H1 (cell line): ENCODE data around the gene PDIA6. TPM values are rescaled to one million over a fixed set of nuclear protein-coding genes. Genes with fewer than 3 reads are reported as not detected.

Experiments
- CTCF ChIA-PET: fragments of 300-600 bp; sonication (Branson Sonifier 250); formaldehyde crosslinking; loops from one replicate; lab custom pipeline; 2021; ENCODE audit not compliant: partially characterized antibody; lab: Charles Lee
- POLR2A ChIA-PET: fragments of 300-600 bp; sonication (Branson Sonifier 250); formaldehyde crosslinking; loops from one replicate; lab custom pipeline; 2021; ENCODE audit warnings: inconsistent platforms; ENCODE audit not compliant: partially characterized antibody; lab: Charles Lee
- DNase-seq, 2 experiments: peaks; one replicate each; pipeline versions ENCODE4 v3.0.0 to v3.0.0-alpha.2; 2010 to 2022; ENCODE audit warnings: low spot score in 2 of 2, low read depth in 1 of 2, mixed read lengths in 1 of 2
- FAIRE-seq: peaks from 2 replicates; lab custom pipeline; 2011; peaks lifted over from hg19 to GRCh38; lab: Jason Lieb, UNC
- H2AFZ ChIP-seq: 2 replicates; pipeline ENCODE4 v1.8.1; 2012; ENCODE audit warnings: low read length, inconsistent platforms
- H2AK5ac ChIP-seq: 2 replicates; pipeline ENCODE4 v1.6.1; 2013; ENCODE audit warnings: low read depth, low read length
- H2BK120ac ChIP-seq: replicated peaks from 2 replicates; pipeline ENCODE3; 2013; ENCODE audit warnings: low read depth, low read length, inconsistent platforms
- H2BK12ac ChIP-seq: 2 replicates; pipeline ENCODE4 v1.6.1; 2013; ENCODE audit warnings: low read depth, low read length
- H2BK15ac ChIP-seq: 2 replicates; pipeline ENCODE4 v1.6.1; 2013; ENCODE audit warnings: low read length
- H2BK20ac ChIP-seq: 2 replicates; pipeline ENCODE4 v1.6.1; 2013; ENCODE audit warnings: low read length
- H2BK5ac ChIP-seq: 2 replicates; pipeline ENCODE4 v1.6.1; 2013; ENCODE audit warnings: low read depth, low read length
- H3K14ac ChIP-seq: 2 replicates; pipeline ENCODE4 v1.6.1; 2013; ENCODE audit warnings: inconsistent platforms; ENCODE audit not compliant: insufficient read length
- H3K18ac ChIP-seq: 2 replicates; pipeline ENCODE4 v1.6.1; 2013; ENCODE audit warnings: low read length; ENCODE audit errors: extremely low read depth
- H3K23ac ChIP-seq: 2 replicates; pipeline ENCODE4 v1.6.1; 2013; ENCODE audit warnings: inconsistent platforms; ENCODE audit not compliant: insufficient read length
- H3K23me2 ChIP-seq: 2 replicates; pipeline ENCODE4 v1.6.1; 2013; ENCODE audit warnings: low read depth, low read length
- H3K27ac ChIP-seq: 2 replicates; pipeline ENCODE4 v1.6.1; 2011; ENCODE audit warnings: low read depth, low read length, inconsistent platforms
- H3K27me3 ChIP-seq, 4 experiments: replicated peaks in 1 of 4; 1 replicate in 1 of 4; 2 replicates in 3 of 4; pipeline versions ENCODE4 v1.6.1 to v1.8.1; 2011 to 2013; ENCODE audit warnings: low read length in 3 of 4, mild to moderate bottlenecking in 3 of 4, inconsistent platforms in 2 of 4, mixed read lengths in 2 of 4, moderate library complexity in 1 of 4; ENCODE audit not compliant: control insufficient read depth in 3 of 4, insufficient read depth in 3 of 4; ENCODE audit errors: extremely low read depth in 1 of 4
- H3K36me3 ChIP-seq, 4 experiments: 2 replicates each; pipeline versions ENCODE4 v1.6.1 to v1.8.1; 2011 to 2013; ENCODE audit warnings: mild to moderate bottlenecking in 4 of 4, low read length in 3 of 4, moderate library complexity in 2 of 4, control low read depth in 1 of 4, inconsistent platforms in 1 of 4; ENCODE audit not compliant: insufficient read depth in 4 of 4, control insufficient read depth in 2 of 4
- H3K4ac ChIP-seq: replicated peaks from 2 replicates; pipeline ENCODE3; 2013; ENCODE audit warnings: low read length, low read depth, mixed read lengths, inconsistent platforms; ENCODE audit not compliant: insufficient read length
- H3K4me1 ChIP-seq, 4 experiments: replicated peaks in 1 of 4; 1 replicate in 1 of 4; 2 replicates in 3 of 4; pipeline versions ENCODE4 v1.6.1 to v1.8.1; 2011 to 2013; ENCODE audit warnings: low read length in 3 of 4, inconsistent platforms in 2 of 4, mixed read lengths in 1 of 4; ENCODE audit not compliant: insufficient read depth in 4 of 4, control insufficient read depth in 3 of 4
- H3K4me2 ChIP-seq, 2 experiments: 2 replicates each; pipeline versions ENCODE4 v1.6.1 to v1.8.1; 2011 to 2013; ENCODE audit warnings: low read depth in 2 of 2, low read length in 2 of 2, control low read depth in 1 of 2, inconsistent platforms in 1 of 2, mild to moderate bottlenecking in 1 of 2; ENCODE audit not compliant: insufficient read depth in 1 of 2
- H3K4me3 ChIP-seq, 4 experiments: fragments of 200-600, 300-600 bp in 1 of 4; sonication (generic), shearing (Covaris generic), sonication (Bioruptor Twin) in 1 of 4; 2 replicates each; pipeline versions ENCODE4 v1.5.1 to v1.8.1; 2011 to 2016; ENCODE audit warnings: low read length in 4 of 4, low read depth in 3 of 4, control low read depth in 2 of 4, inconsistent platforms in 2 of 4, mild to moderate bottlenecking in 2 of 4, mixed read lengths in 1 of 4, moderate library complexity in 1 of 4; ENCODE audit not compliant: insufficient read depth in 2 of 4; ENCODE audit errors: extremely low read depth in 1 of 4
- H3K56ac ChIP-seq: replicated peaks from 2 replicates; pipeline ENCODE3; 2013; ENCODE audit warnings: low read depth, mild to moderate bottlenecking, mixed read lengths, low read length, inconsistent platforms; ENCODE audit not compliant: insufficient read length
- H3K79me1 ChIP-seq: 2 replicates; pipeline ENCODE4 v1.6.1; 2013; ENCODE audit warnings: low read depth, low read length, control low read depth
- H3K79me2 ChIP-seq, 2 experiments: 2 replicates each; pipeline versions ENCODE4 v1.6.1 to v1.8.1; 2012 to 2013; ENCODE audit warnings: low read length in 2 of 2, mild to moderate bottlenecking in 2 of 2, inconsistent platforms in 1 of 2; ENCODE audit not compliant: insufficient read depth in 2 of 2, control insufficient read depth in 1 of 2
- H3K9ac ChIP-seq, 4 experiments: replicated peaks in 1 of 4; 1 replicate in 1 of 4; 2 replicates in 3 of 4; pipeline versions ENCODE4 v1.6.1 to v1.8.1; 2011 to 2013; ENCODE audit warnings: low read depth in 3 of 4, low read length in 3 of 4, control low read depth in 2 of 4, mild to moderate bottlenecking in 2 of 4, moderate library complexity in 2 of 4, inconsistent platforms in 1 of 4; ENCODE audit errors: extremely low read depth in 1 of 4
- H3K9me3 ChIP-seq, 2 experiments: 2 replicates each; pipeline versions ENCODE4 v1.6.1 to v1.8.1; 2012 to 2013; ENCODE audit warnings: mild to moderate bottlenecking in 2 of 2, moderate library complexity in 2 of 2, control low read depth in 1 of 2, inconsistent platforms in 1 of 2, low read depth in 1 of 2, low read length in 1 of 2, mixed read lengths in 1 of 2; ENCODE audit not compliant: insufficient read depth in 2 of 2
- H4K20me1 ChIP-seq, 2 experiments: replicated peaks in 1 of 2; 2 replicates each; pipeline versions ENCODE3 to v1.8.1; 2011 to 2013; ENCODE audit warnings: inconsistent platforms in 2 of 2, low read length in 2 of 2, mild to moderate bottlenecking in 1 of 2; ENCODE audit not compliant: insufficient read depth in 2 of 2, control insufficient read depth in 1 of 2
- H4K5ac ChIP-seq: 2 replicates; pipeline ENCODE4 v1.6.1; 2013; ENCODE audit warnings: low read length, low read depth, mixed read lengths, inconsistent platforms; ENCODE audit not compliant: insufficient read length
- H4K8ac ChIP-seq: 2 replicates; pipeline ENCODE4 v1.8.0; 2013; ENCODE audit warnings: mild to moderate bottlenecking, moderate library complexity, low read length, inconsistent platforms; ENCODE audit not compliant: insufficient read depth; ENCODE audit errors: extremely low read depth
- H4K91ac ChIP-seq: replicated peaks from 2 replicates; pipeline ENCODE3; 2013; ENCODE audit warnings: low read length, mixed read lengths, inconsistent platforms; ENCODE audit not compliant: insufficient read length
- CBX5 ChIP-seq: fragments of 300-800, 300-1000 bp; sonication (generic); IDR thresholded peaks from 2 replicates; pipeline ENCODE4 v1.7.1; 2016; ENCODE audit warnings: antibody characterized with exemption, low read length, low read depth
- POLR2AphosphoS5 ChIP-seq: IDR thresholded peaks from 2 replicates; pipeline ENCODE4 v1.6.1; 2011; ENCODE audit warnings: low read depth, low read length
- POU5F1 ChIP-seq: IDR thresholded peaks from 2 replicates; pipeline ENCODE4 v1.6.1; 2011; ENCODE audit warnings: low read depth, mild to moderate bottlenecking, low read length, moderate library complexity
- WGBS, 2 experiments: shearing (Covaris generic) in 1 of 2; methylation state at CpG; one replicate each; pipeline versions ENCODE4 v1.1.6 to v1.1.7; 2013 to 2015; ENCODE audit warnings: low lambda C conversion rate in 2 of 2, mixed read lengths in 2 of 2, inconsistent platforms in 1 of 2, low coverage in 1 of 2, missing lambda C conversion rate in 1 of 2; ENCODE audit not compliant: insufficient replicate concordance in 2 of 2, insufficient coverage in 1 of 2, insufficient read length in 1 of 2; ENCODE audit errors: extremely low coverage in 1 of 2, missing lambda C conversion rate in 1 of 2; 5-methylcytosine and 5-hydroxymethylcytosine counted together
- polyA plus RNA-seq, 7 experiments: library from polyadenylated mRNA; depleted of rRNA in 3 of 7; stranded (reverse) in 5 of 7; unstranded in 2 of 7; fragments of >200 nt in 5 of 7; fragments of 200-250 nt in 2 of 7; gene quantifications; 1 replicate in 5 of 7; 2 replicates in 1 of 7; 4 replicates in 1 of 7; pipeline versions ENCODE4 v1.2.1 to v1.2.3, GENCODE V29; 2011 to 2013; ENCODE audit warnings: missing spikeins in 2 of 7, mixed read lengths in 2 of 7
- total RNA-seq: library from RNA; stranded (reverse); fragmentation: NEBNext Ultra II Directional; extraction: Animal tissue kit (Norgen Biotek cat#: 25700); gene quantifications from 2 replicates; pipeline ENCODE4 v1.2.1, GENCODE V29; 2021

Gene PDIA6
- total and polyA plus RNA-seq, 2 of the 8 experiments (the other 6 are each of a cell fraction or from before 2014, with no cell fraction given), result 181 to 384 TPM

DNA sequence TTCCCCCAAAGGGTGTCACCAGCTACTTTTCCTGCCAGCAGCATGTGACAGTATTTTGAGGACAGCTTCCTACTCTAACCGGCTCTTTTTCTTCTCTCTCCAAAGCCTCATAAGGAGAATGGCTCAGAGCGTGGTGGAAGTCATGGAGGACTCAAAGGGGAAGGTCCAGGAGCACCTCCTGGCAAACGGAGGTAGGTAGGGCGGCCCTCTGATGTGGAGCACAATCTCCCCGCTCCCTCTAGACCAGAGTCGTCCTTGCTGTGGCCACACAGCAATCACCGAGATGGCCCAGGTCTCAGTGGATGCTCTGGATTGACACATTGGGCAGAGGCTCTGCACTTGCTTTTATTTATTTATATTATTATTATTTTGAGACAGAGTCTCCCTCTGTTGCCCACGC, 58.7 kb downstream of the PDIA6 start:
- H3K4me1 ChIP-seq, result no peaks in the 10 kb centered on the region
- H4K8ac ChIP-seq, result no peak overlapping the region
- H2BK12ac ChIP-seq, result no peak overlapping the region
- H3K23ac ChIP-seq, result no peak overlapping the region
- H4K91ac ChIP-seq, result no peak overlapping the region
- no peak overlapping the region for H3K27ac ChIP-seq
- no peak overlapping the region for H3K9ac ChIP-seq
- no peaks in the 10 kb centered on the region for H4K20me1 ChIP-seq
- H3K56ac ChIP-seq, result no peak overlapping the region
- H3K4me3 ChIP-seq, result no peak overlapping the region
- TF ChIP-seq CBX5 (no peak), POLR2AphosphoS5 (no peak), POU5F1 (no peak)
- H3K36me3 ChIP-seq, result no peaks in the 10 kb centered on the region
- no peaks in the 10 kb centered on the region for H3K79me1 ChIP-seq
- CTCF ChIA-PET, result interaction anchor here (0.7 kb wide), 1 partner anchor 267 kb away, joined by 3 read pairs; no protein-coding TSS in a partner anchor
- H2BK120ac ChIP-seq, result no peak overlapping the region
- no peak overlapping the region for H2AFZ ChIP-seq
- DNase-seq, result no peak
- H2BK5ac ChIP-seq, result no peak overlapping the region
- no peaks in the 10 kb centered on the region for H3K27me3 ChIP-seq
- H3K79me2 ChIP-seq, result no peaks in the 10 kb centered on the region
- H3K4me2 ChIP-seq, result no peak overlapping the region
- no peak overlapping the region for H2AK5ac ChIP-seq
- H3K18ac ChIP-seq, result no peak overlapping the region
- no peaks in the 10 kb centered on the region for H3K23me2 ChIP-seq
- POLR2A ChIA-PET, result interaction anchor here (0.6 to 0.8 kb wide), 2 partner anchors 16 to 76 kb away, joined by 3 to 6 read pairs; no protein-coding TSS in a partner anchor
- H3K9me3 ChIP-seq, result no peaks in the 10 kb centered on the region
- no peak for FAIRE-seq
- H3K4ac ChIP-seq, result no peak overlapping the region
- no peak overlapping the region for H3K14ac ChIP-seq
- no peak overlapping the region for H4K5ac ChIP-seq
- H2BK15ac ChIP-seq, result no peak overlapping the region
- H2BK20ac ChIP-seq, result no peak overlapping the region
- WGBS, 2 experiments, result 94% methylated on average over 8 of the region's 8 CpGs; no CpG with 5 or more reads in 1 of the 2 experiments
